HT-29 (cell line): ENCODE data around the gene SETD5. TPM values are rescaled to one million over a fixed set of nuclear protein-coding genes. Genes with fewer than 3 reads are reported as not detected.
"Not testable (repeated sequence)": the region's sequence is repeated elsewhere in the genome, so short reads cannot be mapped to it uniquely, and the experiment has no call there.

Experiments
- DNase-seq: peaks from one replicate; pipeline ENCODE4 v3.0.0-alpha.2; 2015; ENCODE audit warnings: low spot score
- total RNA-seq: library from RNA; depleted of rRNA; stranded (reverse); fragments of >200 nt; shearing (Covaris generic); gene quantifications from 2 replicates; pipeline ENCODE4 v1.2.3, GENCODE V29; 2014

The SETD5 gene
- total RNA-seq, 1 experiment from 2014 or later = 41.9 TPM

DNA sequence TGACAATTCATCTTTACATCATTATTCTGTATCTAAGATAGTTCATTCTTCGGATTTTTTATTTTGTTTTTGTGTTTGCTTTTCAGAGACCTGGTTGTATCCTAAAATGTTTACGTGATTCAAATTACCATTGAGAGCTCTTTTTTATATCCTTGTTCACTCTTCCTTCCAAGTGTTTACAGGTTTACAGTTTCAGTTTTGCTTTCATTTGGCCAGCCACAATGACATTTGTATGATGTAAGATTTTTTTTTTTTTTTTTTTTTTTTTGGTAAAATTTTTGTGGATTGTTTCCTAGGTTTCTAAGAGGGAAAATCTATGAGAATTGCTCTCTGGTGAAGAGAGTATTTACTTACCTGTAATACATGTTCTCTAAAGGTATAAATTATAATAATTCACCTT, 55.0 kb downstream of the SETD5 start:
- no peak for DNase-seq

DNA sequence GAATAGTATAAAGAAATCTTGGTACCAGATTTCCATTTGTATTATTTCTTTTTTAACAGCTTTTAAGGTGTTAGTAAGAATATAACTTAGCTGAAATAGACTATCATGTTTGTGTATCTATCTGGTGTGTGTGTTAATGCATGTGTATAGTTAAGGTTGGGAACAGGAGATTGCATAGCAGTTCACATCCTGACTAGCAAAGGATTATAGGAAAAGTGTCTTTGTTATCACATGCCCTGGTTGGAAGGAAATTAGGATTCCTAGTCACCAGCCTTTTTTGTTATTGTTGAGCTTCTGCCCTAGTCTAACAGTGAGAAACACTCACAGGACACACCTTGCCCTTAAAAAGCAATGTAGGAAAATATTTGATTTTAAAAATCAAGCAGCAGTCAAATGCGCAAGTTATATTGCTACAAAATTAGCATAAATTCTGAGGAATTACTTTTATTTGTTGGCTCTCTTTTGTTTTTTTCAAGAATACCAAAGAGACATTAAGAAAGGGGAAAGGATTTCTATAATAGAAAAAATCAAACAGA, 58.2 kb downstream of the SETD5 start:
- no peak for DNase-seq

DNA sequence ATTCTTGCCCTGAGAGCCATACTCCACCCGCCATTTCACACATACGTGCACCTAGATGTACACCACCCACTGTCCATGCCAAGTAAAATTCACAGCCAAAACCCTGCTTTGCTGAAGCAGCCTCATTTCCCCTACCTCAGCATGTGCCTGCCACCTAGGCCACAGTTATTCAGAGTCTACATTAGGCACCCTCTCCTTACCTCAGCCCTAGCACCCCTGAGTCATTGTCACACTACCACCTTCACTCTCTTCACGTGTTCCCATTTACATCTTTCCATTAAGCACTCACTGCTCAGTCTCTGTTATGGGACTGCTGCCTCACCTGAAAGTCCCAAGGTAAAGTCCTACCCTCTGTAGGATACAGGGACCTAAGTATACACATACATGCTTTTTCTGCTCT, 70.0 kb downstream of the SETD5 start:
- no peak for DNase-seq

DNA sequence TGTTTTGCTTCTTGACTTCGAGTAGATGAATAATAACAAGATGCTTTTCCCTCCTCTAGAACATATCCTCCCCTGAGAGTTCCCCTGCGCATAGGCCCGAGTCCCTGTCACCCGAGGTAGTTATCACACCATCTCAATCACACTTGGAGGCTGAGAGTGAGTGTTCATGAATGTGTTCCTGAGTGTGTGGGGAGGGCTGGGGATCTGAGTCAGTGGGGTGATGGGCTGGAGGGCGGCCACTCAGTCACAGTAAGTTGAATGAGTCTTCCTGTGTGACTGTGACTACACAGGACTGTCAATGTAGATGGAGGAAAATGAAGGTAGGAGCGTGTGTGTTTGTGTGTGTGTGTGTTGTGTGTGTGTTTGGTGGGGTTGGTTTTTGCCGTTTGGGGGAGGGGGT, 71.0 kb downstream of the SETD5 start:
- no peak for DNase-seq

DNA sequence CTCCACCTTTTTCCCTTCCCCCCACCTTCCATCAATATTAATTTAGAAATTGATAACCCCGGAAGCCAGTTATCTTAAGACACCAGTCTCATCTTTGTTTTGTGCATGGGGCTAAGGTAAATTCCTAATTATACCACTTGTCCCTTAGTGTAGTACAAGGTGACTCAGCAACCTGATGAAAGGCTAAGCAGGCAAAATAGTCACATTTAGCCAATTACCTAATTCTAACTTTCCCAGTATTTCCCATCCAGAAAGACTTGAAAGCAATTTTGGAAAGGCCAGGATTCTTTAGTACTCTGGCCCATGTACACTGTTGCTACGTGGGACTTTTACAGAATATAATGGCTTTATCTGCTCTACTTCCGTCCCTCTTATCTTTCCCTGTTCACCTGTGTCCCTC, 72.6 kb downstream of the SETD5 start:
- DNase-seq = no peak

DNA sequence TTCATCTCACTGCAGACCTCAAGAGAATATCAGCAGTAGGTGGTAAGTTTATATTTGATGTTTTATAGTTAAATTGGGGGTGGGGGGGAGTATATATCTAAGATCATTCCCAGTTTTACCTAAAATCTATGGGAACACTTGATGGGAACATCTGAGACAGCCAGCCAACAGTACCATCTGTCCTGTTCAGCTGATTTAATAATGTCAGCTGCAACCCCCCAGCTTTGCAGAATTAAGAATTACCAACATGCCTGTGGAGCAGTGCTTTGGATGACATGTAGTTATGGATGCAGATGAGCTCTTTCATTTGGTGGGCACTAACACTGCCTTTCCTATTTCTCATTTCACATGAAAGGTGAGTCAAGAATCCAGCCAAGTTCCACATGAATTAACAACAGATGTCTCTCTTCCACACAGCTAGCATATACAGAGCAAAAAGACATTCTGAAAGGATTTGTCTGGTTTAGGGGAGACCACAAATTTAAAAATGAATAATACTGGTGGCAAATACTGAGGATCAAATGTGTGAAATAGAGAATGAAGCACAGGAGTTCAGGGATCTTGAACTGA, 76.2 kb downstream of the SETD5 start:
- DNase-seq = no peak

DNA sequence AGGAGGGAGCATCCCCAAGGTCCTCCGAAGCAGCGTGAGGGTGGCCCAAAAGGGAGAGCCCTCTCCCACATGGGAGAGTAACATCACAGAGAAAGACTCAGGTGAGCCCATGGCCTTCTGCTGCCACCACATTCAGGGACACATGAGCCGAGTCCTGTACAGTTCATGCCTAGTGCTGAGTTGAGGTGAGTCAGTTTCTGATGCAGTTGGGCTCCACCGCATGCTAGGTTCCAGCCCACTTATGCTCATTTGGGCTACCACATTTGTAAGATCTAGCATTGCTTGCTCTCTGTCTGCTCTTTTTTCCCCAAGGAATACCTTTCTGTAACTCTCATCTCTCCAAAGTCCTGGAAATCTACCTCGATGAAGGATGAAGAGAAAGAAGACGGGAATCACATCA, 77.1 kb downstream of the SETD5 start:
- DNase-seq = no peak

DNA sequence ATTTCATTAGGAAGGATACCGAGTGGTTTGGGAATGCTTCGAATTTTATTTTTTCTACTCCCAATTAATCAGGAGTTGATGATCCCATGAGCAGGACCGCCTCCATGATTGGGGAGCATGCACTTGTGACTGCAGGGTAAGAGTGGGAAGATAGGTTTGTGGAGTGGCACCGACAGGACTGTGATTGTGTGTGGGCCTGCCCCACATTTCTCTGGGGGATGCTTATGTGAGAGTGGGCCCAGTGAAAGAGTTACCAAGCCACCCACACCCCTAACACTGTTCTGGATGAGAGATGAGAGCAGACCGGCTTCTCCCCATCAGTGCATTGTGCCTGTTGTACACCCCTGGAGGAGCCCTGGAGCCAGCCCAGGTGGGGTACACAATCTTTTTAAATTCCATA, 79.5 kb downstream of the SETD5 start:
- no peak for DNase-seq

DNA sequence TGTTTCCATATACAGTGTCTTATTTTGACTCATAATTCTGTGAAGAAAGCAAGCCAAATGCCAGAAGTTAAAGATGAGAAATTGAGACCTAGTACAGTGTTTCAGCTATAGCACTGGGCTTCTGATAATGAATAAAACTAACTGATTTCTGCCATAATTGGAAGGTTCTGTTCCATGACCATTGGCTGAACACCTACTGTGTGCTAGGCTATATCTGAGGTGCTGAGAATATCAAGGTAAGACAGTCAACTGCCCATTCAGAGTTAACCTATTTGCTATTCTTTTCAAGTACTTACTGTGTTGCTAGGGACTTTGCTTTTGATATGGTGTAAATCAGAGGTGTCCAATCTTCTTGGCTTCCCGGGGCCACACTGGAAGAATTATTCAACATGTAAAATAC, 82.8 kb downstream of the SETD5 start:
- no peak for DNase-seq

DNA sequence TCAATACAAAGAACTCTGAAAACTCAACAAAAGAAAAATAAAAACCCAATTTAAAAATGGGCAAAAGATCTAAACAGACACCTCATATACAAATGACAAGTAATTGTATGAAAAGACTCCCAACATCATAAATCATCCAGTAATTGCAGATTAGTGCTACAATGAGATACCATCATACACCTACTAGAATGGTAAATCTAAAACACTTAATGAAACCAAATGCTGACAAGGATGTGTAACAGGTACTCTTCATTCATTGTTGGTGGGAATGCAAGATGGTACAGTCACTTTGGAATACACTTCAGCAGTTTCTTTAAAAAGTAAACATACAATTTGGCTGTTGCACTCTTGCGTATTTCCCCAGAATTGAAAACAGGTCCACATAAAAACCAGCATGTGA, 87.8 kb downstream of the SETD5 start:
- no peak for DNase-seq

DNA sequence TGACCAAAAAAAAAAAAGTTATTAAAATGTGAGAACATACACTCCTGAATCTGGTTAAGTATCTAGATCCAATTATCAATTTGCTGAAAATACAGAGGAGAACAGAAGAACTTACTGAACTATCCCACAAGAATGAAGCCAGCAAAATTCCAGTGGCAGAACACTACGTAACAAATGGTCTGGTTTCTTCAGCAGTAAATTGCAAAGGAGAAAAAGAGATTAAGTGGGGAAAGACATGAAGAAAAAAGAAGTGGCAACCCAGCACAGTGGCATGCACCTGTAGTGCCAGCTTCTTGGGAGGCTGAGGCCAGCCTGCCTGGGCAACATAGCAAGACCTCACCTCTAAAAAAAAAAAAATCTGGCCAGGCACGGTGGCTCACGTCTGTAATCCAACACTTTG, 94.1 kb downstream of the SETD5 start:
- no peak for DNase-seq

DNA sequence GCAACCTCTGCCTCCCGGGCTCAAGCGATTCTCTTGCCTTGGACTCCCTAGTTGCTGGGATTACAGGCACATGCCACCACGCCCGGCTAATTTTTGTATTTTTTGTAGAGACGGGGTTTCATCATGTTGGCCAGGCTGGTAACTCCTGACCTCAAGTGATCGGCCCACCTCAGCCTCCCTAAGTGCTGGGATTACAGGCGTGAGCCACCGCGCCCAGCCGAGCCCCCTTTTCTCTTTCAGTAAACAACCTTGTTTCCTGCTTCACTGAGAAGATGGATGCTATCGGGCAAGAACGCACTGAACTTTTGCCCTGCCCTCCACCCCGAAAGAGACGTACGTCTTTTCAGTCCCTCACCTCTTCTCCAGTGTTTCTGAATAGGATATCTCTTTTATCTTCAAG, 96.6 kb downstream of the SETD5 start:
- DNase-seq = not testable (repeated sequence)

DNA sequence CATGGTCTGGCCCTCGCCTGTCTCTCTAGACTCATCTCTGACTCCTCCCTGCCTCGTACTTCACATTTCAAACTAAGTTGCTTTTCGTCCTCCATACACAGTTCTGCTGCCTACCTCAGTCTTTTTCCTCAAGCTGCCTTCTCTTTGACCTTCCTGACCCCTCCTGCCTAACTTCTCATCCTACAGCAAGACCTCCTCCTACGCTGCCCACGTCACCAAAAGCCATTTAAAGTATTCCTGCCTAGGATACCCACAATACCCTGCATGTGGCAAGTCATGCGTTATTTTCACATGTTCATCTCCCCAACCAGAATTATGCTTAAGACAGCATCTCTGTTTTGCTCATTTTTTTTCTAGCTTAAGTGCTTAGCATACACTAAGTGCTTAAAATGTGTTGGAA, 99.5 kb downstream of the SETD5 start:
- no peak for DNase-seq

DNA sequence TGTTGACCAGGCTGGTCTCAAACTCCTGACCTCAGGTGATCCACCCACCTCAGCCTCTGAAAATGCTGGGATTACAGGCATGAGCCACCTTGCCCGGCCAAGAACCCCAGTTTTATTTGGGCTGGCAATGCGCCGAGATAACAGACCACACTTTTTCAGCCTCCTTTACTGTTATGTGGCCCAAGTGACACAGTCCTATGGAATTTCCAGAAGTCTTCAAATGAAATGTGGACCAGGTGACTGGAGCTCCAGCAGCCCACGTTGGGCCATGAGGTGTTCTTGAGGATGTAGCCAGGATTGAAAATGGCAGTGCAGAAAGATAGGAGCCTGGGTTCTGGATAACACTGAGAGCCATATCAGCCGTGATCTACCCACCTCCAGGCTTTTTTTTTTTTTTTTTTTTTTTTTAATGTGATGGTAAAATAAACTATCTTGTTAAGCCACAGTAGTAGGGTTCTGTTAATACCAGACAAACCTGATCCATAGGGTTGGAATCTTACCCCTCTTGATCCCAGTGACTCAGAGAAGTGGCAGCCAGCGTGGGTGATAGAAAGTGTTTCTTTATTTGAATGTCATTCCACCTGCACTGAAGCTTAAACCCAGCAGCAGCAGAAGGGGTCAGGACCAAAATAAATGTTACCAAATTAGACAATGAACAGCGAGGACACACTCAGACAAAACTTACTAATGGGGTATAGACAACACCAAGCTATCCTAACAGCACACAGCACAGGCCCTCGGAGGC, 100.6 kb downstream of the SETD5 start:
- peak; percentile 19 for DNase-seq

DNA sequence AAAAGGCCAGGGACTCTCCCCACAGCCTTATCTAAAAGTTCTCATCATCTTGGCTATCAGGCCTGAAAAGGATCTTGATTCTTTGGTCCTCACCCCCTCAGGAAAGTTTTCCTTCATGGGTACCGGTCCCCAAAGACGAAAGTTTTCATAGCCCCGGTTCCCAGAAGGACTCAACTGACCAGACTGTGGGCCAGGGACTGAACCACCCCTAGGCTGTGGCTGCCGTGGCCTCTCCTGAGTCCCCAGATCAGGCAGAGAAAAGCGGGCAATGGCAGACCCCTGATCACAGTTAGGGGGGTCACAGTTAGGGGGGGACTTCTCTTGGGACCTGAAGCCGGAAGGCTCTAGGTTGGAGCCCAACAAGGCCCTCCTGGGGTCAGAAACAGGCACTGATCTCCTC, 101.4 kb downstream of the SETD5 start:
- DNase-seq = no peak

DNA sequence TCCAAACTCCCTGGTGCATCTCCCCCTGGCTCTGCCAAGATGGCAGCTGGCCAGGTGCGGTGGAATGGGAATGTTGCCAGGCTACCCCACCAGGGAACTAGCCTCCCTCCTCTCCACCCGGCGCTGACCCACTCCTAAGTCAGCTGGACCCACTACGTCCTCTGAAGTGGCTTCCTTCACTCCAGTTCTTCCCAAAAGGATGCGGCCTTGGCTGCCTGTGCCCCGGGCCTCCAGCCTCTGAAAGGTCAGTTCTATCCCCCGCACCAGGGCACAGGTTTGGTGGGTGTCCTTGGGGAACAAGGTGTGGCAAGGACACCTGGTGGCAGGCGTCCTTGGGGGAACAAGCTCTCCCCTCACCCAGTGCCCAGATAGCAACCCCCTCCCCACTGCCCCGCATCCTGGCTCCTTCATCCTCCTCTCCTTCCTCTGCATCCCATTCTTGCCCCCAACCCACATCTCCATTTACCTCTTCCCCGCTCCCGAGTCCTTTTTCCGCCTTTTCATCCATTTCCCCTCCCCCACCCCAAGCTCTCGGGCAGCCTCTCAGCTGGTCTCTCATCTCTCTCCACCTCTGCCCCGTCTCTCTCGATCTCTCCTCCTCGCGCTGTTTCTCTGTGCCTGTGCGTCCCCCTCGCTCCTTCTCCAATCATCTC, 102.2 kb downstream of the SETD5 start:
- DNase-seq = no peak

DNA sequence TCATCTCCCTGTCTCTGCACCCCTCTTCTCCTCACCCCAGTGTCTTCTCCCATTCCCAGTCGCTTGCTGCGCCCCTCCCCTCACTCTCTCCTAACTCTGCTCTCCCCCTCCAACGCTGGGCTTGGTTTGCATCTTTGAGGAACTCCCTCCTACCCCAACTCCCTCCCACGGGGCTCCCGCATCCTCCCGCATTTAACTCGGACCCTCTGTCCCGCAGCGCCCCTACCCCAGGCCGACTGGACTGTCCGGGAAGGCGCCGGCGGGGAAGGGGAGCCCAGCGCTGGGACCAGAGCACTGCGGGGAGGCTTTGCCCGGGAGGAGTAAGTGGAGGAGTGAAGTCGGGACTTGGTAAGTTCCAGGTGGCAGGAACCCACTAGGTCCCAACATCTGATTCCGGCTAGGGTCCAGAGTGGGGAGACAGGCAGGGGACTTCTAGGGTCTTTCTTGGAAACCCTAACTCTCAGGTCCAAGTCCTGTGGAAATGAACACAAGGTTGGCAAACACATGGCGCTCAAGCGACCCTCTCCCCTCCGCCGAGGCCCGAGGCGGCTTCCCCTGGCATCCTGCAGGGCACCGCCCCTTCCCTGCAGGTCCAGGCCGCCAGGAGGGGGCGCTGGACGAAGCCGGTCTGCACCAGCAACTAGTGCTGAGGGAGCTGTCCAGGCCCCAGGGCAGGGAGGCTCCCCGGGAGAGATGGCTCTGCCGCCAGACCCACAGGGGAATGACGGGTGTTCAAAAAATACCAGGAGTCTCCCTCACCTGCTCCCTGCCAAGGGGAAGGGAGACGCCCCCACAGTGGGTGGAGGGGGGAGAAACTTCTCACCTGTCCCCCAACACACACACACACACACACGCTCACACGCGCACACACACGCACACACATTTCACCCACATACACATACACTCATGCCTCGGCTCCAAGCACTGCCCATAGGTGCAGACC, 103.0 kb downstream of the SETD5 start:
- DNase-seq = peak; percentile 42

DNA sequence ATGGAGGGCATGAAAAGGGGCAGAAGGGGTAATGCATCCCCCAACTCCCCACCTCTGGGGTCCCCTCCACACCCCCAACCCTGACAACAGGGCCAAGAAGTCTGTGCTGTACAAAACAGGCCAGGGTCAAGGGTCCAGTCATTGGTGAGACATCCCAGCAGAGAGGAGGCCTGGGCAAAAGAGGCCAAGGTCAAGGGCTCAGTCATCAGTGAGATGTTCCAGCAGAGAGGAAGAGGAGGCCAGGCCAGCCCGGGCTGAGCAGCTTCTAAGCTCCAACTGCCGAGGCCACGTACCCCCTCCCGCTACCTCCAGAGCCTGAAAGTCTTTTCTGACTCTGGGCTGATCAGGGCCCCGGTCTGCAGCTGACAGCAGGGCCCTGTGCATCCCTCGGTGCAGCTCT, 103.8 kb downstream of the SETD5 start:
- DNase-seq = no peak

DNA sequence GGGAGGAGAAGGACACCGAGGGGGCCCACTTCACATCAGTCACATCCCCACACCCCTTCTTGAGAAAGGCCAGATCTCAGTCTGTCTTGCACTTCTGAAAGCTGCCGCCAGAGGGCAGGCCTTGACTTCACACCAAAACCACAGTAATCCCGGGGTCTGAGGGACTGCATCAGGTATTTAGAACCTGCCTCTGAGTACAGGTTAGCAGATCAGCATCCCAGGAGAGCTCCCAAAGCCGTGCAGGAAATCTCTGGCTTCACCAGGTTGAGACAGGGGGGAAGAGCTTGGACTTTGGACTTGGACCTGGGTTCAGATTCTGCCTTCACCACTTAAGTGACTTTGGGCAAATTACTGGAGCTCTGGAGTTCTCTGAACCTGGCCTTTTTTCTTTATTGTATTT, 105.9 kb downstream of the SETD5 start:
- peak; percentile 81 for DNase-seq

DNA sequence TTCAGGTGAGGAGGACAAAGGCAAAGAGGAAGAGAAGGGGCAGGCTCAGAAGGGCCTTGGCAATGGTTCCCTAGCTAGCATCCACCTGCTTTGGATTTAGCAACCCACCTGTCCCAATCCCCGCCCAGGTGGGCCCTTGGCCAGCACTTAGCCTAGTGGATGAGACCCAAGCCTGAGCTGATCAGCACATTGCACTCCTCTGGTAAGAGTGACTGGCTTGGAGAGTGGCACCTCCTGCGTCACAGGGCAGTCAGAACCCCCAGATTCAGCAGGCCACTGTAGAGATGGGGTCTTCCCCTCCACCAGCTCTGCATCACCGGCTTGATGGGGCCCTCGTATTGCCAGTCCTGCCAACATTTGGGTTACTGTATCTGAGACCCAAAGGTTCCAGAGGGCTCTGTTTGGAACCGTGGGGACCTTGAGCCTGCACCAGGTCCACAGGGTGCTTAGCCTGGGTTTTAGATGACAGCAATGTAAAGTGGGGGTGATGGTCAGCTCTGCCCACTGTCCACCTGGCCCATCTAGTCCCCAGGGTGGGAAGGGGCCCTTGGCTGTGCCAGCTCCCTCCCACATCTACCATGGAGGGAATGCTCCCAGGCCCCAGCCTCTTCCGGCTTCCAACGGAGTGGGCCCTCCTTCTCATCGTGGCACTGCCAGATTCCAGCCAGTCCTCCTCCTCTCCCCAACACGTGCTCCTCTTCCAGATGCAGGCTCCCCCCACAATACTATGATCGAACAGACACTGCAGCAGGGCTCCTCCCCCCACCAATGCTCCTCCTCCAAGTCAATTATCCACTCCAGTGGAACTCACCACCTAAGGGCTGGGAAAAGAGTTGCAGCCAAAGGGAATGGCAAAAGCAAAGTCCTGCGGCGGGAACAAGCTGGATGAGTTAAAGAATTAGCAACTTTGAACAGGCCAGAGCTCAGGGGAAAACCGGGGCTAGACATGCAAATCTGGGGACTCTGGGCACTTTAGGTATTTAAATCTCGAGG, 110.5 kb downstream of the SETD5 start:
- DNase-seq = no peak

DNA sequence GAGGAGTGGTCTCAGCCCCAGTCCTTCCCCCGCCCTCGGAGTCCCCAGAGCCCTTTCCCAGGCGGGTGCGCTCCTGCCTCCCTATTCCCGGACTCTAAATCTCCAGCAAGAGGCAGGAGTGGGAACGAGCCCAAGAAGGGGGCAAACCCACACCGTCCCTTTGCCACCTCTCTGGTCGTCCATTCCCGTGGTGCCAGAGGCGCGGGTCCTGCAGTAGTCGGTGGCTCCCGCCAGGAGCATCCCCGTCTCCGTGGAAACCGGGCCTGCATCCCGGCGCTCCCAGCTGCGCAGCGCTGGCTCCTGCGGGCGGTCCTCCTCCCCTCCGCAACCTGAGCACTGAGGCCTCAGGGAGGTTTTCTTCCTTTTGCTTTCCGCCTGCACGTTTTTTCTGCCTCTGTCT, 111.4 kb downstream of the SETD5 start:
- no peak for DNase-seq
